ENCODE results near the gene TRIM17. TPM values are rescaled to one million over a fixed set of nuclear protein-coding genes. Genes with fewer than 3 reads are reported as not detected.

TRIM17 gene
- total RNA-seq, 1 donor from 2014 or later = not detected

DNA sequence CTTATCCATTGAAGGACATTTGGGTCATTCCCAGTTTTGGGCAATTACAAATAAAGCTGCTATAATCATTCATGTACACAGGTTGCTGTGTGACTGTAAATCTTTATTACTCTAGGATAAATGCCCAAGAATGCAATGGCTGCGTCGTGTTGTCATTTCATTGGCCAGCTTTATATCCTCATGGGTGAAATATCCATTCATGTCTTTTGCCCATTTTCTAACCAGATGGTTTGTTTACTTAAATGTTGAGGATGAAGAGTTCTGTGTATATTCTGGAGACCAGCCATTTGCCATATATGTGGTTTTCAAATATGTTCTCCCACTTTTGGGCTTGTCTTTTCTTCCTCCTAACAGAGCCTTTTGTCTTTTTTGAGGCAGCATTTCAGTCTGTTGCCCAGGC, 35.3 kb downstream of the TRIM17 start:
- no peak for DNase-seq (ENCODE audit: low spot score)

DNA sequence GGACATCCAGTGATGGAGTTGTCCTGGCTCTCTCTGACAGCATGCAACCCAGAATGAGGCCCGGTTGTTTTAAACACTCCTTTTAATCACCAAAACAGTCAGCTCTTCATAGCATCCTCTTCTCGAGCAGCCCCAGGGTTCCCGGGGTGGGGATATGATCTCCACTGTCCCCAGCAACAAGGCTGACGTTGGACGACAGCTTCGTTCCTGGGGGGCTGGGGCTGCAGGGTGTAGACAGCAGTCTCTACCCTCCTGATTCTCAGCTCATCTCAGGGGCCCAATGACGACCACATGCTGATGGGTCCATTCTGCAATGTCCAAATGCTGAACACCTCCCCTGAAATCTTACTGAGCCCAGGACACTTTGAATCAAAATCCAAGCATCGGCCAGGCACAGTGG, 37.0 kb downstream of the TRIM17 start:
- DNase-seq (ENCODE audit: low spot score) = no peak

DNA sequence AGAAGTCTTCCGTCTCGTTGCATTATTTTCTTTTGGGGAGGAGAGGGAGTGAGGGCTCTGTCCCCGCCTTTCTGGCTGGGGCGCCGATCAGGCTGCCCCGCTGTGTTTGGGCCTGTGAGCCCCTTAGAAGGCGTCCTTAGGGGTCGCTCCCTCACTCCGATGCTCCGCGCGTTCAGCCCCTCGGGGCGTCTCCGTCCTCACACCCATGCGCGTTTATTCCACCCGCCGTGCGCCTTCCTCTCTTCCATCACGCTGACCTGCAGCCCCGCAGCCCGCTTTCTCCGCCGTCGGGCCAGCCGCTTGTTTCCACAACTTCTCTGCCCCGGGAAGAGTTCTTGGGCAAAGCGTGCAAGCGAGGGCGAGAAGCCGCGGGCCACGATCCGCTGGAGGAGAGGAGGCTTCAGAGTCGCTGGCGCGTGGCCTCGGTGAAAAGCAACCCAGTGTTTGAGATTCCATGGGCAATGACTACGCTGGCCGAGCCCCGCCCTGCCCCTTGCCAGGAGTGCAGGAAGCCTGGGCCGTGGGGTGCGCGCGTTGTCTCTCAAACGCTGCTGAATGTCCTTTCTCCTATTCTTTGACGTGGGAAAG, 37.7 kb downstream of the TRIM17 start:
- no peak for DNase-seq (ENCODE audit: low spot score)

DNA sequence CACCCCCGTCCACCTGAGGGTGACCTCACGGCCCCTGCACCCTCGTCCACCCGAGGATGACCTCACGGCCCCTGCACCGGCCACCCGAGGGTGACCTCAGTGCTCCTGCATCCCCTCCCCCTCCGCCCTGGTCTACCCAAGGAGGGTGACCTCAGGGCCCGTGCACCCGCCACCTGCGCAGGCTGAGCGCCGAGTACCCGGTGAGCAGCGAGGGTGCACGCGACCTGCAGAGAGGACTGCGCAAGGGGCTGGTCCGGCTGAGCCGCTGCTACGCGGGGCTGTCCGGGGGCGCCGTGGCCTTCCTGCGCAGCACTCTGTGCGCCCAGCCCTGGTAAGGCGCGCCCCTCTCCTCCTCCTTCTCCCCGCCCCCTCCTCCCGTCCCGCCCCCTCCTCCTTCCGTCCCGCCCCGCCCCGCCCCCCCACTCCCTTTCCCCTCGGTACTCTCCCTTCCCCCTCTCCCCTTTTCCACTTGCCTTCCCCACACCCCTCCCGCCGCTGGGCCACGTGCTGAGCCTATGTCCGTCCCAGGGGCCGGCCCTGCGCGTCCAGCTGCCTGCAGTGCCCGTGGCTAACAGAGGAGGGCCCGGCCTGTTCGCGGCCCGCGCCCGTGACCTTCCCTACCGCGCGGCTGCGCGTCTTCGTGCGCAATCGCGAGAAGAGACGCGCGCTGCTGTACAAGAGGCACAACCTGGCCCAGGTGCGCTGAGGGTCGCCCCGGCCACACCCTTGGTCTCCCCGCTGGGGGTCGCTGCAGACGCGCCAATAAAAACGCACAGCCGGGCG, 38.4 kb downstream of the TRIM17 start:
- DNase-seq (ENCODE audit: low spot score) = no peak

DNA sequence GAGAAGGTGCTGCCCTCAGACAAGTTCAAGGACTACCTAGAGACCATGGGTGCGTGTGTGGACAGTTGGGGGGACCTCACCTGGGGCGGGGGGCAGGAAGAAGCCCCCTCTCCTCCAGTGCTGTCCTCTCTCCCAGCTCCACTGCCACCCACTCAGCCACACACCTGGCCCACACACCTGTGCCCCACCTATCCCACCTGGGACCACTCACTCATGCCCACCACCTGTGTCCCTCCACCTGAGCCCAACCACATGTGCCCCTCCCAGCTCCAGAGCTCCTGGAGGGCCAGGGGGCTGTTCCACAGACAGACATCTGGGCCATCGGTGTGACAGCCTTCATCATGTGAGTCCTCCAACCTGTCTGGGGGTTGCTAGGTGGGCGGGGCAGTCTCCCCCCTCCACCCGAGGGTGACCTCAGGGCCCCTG, 39.0 kb downstream of the TRIM17 start:
- DNase-seq (ENCODE audit: low spot score) = no peak

DNA sequence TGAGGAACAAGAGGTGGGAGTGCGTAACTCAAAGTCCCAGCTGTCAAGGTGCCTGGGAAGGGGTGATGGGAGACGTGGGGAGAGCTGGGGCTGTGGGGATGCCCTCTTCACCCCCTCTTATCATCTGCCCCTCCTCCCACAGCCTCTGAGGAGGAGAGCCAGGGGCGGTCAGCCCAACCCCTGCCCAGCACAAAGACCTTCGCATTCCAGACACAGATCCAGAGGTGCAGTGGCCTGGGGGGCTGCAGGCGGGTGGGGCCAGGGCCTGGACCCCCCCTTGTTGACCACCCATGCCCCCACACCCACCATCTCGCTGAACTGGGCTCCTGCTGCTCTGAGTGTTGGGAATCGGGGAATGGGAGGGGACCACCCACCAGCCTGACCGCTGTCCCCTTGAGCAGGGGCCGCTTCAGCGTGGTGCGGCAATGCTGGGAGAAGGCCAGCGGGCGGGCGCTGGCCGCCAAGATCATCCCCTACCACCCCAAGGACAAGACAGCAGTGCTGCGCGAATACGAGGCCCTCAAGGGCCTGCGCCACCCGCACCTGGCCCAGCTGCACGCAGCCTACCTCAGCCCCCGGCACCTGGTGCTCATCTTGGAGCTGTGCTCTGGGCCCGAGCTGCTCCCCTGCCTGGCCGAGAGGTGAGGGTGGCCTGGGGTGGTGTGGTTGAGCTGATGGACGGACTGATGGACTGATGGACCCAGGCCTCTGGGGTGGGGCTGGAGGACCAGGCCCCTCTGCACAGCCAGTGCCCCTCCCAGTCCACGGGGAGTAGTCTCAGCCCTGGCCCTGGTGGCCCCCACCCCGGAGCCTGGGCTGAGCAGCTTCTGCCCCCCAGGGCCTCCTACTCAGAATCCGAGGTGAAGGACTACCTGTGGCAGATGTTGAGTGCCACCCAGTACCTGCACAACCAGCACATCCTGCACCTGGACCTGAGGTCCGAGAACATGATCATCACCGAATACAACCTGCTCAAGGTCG, 39.7 kb downstream of the TRIM17 start:
- DNase-seq (ENCODE audit: low spot score) = no peak

DNA sequence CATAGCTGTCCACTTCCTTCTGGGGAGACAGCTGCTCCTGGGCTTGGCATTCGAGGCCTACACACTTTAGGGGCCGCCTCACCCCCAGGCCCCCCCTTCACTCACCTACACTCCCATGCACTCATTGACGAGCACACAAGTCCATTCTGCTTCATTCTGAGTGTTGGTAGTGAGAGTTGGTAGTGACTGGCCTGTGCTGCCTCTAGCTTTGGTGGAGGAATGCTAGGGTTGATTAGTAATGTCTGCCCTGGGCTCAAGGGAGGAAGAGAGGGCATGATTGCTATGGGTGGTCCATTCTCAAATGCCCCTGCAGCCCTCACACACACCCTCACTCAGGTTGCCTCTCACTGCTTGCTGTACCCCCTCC, 40.4 kb downstream of the TRIM17 start:
- no peak for DNase-seq (ENCODE audit: low spot score)

DNA sequence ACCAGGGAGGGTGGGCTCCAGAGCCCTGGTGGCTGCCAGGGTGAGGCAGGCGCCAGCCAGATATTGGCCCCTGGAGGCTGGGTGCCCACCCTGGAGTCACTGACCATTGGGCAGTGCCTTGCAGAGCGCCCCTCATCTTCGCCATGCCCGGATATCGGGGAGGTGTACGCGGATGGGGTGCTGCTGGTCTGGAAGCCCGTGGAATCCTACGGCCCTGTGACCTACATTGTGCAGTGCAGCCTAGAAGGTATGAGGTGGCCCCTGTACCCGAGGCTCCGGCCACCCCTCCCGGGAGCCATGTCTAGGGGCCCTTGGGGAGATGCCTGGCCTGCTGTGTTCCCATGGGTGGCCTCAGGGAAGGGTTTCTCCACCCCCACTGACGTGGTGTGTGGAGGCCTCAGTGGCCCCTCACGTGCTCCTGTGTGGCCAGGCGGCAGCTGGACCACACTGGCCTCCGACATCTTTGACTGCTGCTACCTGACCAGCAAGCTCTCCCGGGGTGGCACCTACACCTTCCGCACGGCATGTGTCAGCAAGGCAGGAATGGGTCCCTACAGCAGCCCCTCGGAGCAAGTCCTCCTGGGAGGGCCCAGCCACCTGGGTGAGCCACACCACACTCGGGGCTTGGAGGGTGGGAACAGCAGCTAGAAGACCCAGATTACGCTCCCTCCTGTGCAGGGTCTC, 40.9 kb downstream of the TRIM17 start:
- no peak for DNase-seq (ENCODE audit: low spot score)

DNA sequence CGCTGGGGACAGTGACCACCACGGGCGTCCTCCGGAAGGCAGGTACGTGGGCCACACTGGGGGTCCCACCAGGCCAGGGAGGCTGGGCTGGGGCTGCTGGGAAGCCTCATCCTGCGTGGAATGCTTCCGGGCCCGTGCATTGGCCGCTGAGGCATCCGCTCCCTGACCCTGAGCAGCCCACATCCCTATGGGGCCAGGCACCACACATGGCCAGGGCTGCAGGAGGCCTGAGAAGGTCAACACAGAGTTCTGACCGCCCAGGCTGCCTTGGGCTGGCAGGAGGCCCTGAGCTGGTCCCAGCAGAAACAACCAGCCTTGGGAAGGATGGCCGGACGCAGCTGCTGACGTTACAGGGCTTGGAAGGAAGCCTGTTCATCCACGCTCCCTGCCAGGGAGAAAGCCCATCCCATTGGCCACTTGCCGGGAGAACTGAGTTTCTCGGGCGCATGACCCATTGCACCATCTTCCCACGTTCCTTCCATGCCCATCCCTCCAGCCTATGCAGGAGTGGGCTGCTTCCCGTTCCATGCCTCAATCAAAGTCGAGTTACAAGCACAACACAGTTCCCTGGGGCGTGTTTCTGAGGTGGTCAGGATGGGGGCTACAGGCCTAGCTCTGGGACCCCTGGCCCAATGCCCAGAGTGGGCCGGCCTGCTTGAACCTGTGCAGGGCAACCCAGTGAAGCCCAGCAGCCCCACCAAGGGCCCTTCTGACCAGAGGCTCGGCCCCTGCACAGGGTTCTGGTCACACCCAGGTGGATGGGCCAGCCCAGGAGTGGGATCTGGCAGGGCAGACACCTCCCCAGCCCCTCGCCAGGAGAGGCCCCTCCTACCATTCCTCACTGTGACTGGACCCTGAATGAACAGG, 41.7 kb downstream of the TRIM17 start:
- DNase-seq (ENCODE audit: low spot score) = no peak

DNA sequence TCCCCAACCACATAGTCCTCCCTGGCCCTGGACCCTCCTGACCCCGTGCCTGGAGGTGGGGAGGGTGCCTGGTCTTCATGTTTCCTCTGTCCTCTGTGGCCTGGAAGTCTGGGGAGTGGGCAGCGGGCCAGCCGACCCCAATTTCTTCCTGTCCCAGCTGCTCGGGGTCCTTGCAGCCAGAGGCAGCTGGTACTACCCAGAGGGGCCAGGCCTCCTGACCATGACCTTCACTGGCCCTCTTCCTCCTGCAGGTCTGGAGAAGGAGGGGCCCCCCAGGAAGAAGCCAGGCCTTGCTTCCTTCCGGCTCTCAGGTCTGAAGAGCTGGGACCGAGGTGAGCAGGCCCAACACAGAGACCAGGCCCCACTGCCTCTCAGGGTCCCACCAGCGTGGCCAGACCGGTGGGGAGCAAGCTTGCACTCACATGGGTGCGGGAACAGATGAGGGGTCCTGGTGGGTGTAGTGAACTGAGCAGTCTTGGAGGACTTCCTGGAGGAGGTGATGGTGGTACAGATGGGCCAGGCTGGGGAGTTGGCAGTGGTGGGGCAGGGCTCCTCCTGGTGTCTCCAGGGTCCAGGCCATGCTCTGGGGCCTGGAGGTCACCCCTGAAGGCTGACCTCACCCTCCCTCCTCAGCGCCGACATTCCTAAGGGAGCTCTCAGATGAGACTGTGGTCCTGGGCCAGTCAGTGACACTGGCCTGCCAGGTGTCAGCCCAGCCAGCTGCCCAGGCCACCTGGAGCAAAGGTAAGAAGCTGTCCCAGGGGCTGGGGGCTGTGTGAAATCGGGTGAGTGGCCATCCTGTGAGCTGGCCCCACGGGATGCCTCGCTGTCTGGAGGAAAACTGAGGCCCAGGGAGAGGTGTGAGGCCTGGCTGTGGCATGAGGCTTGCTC, 42.7 kb downstream of the TRIM17 start:
- no peak for DNase-seq (ENCODE audit: low spot score)

DNA sequence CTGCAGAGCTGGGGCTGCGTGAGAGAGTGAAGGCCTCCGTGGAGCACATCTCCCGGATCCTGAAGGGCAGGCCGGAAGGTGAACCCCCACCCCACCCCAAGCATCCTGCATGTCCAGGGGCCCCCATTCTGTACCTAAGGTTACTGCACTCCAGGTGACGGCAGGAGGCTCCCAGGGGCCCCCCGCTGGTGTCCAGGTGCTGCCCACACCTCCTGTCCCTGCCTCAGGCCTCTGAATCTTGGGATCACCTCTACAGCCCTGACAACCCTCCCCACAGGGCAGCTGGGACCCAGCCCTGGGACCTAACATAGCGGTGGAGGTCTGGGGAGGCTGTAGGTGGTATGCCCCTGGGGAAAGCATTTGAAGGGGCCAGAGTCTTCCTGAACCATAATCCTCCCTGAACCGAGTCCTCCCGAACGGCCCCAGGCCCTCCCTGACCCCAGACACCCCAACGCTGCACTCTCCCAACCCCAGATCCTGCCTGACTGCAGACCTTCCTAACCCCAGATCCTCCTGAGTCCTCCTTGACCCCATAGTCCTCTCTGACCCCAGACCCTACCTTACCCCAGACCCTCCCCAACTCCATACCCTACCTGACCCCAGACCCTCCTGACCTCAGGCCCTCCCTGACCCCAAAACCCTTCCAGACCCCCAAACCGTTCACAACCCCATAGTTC, 43.5 kb downstream of the TRIM17 start:
- no peak for DNase-seq (ENCODE audit: low spot score)

DNA sequence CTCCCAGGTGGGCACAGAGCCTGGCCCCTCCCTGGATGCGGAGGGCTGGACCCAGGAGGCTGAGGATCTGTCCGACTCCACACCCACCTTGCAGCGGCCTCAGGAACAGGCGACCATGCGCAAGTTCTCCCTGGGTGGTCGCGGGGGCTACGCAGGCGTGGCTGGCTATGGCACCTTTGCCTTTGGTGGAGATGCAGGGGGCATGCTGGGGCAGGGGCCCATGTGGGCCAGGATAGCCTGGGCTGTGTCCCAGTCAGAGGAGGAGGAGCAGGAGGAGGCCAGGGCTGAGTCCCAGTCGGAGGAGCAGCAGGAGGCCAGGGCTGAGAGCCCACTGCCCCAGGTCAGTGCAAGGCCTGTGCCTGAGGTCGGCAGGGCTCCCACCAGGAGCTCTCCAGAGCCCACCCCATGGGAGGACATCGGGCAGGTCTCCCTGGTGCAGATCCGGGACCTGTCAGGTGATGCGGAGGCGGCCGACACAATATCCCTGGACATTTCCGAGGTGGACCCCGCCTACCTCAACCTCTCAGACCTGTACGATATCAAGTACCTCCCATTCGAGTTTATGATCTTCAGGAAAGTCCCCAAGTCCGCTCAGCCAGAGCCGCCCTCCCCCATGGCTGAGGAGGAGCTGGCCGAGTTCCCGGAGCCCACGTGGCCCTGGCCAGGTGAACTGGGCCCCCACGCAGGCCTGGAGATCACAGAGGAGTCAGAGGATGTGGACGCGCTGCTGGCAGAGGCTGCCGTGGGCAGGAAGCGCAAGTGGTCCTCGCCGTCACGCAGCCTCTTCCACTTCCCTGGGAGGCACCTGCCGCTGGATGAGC, 44.3 kb downstream of the TRIM17 start:
- DNase-seq (ENCODE audit: low spot score) = no peak

DNA sequence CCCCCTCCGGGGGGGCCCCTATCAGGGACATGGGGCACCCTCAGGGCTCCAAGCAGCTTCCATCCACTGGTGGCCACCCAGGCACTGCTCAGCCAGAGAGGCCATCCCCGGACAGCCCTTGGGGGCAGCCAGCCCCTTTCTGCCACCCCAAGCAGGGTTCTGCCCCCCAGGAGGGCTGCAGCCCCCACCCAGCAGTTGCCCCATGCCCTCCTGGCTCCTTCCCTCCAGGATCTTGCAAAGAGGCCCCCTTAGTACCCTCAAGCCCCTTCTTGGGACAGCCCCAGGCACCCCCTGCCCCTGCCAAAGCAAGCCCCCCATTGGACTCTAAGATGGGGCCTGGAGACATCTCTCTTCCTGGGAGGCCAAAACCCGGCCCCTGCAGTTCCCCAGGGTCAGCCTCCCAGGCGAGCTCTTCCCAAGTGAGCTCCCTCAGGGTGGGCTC, 44.9 kb downstream of the TRIM17 start:
- DNase-seq (ENCODE audit: low spot score) = no peak

DNA sequence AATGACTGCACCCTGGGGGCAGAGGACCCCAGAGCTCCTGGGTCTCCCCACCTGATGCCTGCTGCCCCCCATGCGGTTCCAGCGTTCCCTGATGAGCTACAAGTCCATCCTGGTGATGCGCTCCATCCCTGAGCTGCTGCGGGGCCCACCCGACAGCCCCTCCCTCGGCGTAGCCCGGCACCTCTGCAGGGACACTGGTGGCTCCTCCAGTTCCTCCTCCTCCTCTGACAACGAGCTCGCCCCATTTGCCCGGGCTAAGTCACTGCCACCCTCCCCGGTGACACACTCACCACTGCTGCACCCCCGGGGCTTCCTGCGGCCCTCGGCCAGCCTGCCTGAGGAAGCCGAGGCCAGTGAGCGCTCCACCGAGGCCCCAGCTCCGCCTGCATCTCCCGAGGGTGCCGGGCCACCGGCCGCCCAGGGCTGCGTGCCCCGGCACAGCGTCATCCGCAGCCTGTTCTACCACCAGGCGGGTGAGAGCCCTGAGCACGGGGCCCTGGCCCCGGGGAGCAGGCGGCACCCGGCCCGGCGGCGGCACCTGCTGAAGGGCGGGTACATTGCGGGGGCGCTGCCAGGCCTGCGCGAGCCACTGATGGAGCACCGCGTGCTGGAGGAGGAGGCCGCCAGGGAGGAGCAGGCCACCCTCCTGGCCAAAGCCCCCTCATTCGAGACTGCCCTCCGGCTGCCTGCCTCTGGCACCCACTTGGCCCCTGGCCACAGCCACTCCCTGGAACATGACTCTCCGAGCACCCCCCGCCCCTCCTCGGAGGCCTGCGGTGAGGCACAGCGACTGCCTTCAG, 45.5 kb downstream of the TRIM17 start:
- DNase-seq (ENCODE audit: low spot score) = no peak

DNA sequence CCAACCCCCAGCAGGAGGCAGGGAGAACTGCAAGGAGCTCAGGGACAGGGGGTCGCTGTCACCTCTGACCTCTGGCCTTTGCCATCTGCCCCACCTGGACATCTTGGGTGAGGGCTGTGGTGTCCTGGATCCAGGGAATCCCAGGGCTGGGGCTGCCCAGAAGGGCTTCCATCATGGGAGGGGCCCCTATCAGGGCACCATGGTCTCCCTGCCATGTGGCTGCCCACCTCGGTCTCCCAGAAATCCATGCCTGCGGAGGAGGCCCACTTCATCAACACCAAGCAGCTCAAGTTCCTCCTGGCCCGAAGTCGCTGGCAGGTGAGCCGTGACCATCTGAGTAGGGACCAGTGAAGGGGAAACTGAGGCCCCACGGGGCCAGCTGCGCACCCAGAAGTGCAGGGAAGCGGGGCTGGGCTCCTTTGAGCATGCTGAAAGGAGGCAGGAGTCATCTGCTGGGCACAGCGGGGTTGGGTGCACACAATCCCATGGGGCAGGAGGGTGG, 46.2 kb downstream of the TRIM17 start:
- DNase-seq (ENCODE audit: low spot score) = no peak

DNA sequence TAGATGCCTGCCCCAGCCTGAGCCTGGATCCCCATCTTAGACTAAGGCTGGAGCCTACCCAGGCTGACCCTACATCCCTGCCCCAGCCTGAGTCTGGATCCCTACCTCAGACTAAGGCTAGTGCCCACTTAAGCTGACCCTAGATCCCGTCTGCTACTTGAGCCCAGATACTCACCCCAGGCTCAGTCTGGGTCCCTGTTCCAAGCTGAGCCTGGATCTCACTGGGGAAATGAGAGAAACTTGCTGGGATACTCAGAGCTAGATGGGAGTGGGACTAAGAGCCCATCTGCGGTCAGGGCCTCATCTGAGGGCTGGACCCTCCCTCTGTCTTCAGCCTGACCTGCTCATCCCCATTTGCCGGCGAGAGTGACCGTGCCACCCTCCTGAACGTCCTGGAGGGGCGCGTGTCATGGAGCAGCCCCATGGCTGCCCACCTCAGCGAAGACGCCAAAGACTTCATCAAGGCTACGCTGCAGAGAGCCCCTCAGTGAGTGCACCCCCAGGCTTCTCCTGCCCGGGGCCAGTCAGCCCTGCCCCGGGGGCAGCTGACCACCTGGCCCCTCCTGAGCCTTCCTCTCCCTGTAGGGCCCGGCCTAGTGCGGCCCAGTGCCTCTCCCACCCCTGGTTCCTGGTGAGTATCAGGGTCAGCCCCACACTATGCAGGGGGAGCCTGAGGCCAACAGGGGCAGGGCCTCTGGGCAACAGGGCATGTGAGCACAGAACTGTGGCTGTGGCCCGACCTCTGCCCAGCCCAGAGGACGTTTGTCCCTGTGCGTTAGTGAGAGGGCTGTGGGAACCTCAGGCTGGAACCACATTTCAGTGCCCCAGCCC, 46.8 kb downstream of the TRIM17 start:
- DNase-seq (ENCODE audit: low spot score) = no peak

Data from mesenteric fat pad (tissue), 1 donor.